HG03139 (cell line): ENCODE results near the gene P2RY13.

ENCODE experiments used
- ATAC-seq: cut with Tn5 transposase; IDR thresholded peaks from one replicate; pipeline ENCODE4 v1.9.1; 2021; ENCODE audit not compliant: unreplicated experiment

P2RY13 gene

DNA sequence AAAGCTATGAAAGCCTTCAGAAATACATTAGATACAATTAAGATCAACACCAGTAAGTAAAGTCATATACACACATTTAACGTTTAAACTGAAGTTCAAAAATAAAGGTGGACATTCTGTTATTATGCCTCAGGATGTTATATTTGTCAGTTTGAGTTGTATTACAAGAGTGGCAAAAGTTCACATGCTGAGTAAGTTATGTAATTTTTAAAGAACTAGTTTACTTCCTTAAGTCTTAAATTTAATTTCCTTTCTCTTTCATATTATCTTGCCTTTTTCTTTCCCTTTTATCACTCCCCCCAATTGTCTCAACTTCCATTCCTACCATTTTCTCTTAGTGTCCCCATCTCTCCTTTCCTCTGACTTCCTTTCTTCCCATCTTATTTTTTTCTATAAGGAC lies 7.8 kb downstream of the P2RY13 start:
- no peak for ATAC-seq

DNA sequence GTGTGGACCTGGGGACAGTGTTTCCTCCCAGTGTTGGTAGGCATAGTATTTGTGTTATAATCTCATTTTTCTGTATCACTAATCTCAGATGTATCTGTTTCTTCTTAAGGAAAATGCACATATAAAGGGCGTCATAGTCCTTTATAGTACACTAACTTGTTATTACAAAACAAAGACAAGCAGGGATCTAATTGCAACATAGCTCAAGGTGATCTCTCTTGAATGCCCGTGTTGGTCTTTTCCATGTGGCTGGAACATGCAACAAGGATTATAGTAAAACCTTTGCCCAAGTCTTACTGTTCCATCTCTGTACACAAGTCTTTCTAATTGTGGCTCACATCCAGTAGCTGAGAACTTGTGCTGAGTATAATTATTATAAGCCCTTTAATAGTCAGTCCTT lies 9.2 kb downstream of the P2RY13 start:
- ATAC-seq = no peak

DNA sequence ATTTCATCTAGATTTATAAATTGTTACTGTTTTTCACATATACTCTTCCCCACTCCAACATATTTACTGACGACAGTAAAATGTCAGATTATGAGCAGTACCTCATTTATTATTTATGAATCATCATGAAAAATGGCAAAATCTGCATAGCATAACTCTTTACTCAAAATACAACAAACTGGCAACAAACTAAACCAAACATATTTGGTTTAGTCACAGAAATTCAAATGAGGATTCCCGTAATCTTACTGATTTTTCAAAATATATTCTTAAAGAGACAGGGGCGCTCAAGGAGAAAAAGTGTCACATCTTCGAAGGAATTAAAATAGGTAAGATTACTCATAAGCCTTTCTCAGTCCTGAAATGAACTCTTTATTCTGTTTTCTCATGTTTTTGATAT lies 9.7 kb downstream of the P2RY13 start:
- no peak for ATAC-seq

DNA sequence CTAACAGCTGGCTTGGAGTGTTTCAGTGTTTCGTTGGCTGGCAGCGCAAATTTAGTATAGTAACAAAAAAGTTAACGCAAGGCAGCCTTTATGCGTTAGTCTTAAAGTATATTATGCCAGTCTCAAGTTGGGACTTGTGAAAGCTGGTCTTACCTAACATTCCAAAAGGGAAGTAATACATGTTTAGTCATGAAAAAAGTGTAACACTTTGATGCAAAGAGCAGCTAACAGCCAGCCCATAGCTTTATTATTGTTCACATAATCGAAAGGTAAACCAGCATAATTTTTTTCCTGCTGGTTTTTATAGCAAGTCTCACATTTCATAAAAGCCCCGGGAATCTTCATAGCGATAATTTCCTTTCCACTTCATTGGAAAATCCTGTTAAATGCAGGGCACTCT lies 10.4 kb downstream of the P2RY13 start:
- ATAC-seq = no peak

DNA sequence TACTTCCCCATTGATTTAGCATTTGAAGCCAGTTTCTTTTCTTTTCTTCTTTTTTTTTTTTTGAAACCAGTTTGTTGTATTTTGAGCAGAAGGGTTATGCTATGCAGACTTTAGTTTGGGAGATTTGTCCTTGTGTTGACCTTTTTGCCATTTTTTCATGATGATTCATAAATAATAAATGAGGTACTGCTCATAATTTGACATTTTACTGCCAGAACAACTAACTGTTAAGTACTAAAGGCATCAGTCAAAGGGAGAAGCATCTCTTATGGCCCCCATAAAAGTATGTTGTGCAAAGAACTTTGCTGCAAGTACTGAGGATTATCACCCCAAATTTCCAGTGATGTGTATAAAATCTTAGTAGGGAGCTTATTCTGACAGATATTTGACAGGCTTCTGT lies 11.0 kb downstream of the P2RY13 start:
- ATAC-seq = no peak

DNA sequence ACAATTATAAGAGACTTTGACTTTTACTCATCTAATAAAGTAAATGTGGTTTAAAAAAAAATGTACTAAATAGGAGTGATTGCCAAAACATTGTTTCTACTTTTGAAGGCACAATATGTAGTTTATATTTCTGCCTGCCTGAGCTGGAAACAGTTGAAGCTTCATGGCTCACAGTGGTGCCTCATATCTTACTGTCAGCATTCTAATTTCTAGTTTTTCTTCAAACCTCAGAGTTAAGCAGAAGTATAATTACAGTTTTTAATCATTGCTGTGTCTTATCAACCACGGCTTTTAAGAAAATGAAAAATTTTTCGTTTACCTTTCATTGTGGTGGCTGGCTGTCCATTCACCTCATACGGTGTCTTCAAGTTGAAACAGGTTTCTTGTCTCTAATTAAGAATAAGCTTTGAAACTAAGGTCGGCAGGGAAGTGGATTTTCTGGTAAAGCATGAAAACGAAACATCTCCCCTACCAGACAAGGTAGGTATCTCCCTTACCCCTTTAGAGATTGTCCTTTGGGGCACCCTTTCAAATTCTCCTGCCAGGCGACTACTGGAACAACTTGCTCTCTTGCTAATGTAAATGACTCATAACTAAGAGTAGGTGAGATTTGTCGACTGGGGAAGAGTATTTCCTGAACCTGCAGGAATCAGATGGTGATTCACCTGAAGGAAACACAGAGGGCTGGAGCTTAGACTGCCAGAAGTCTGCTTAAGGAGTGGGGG lies 12.9 kb downstream of the P2RY13 start, which contains the start of gene GPR87:
GPR87 (minus strand) TSS at position 554 of the 725 bp plus-strand sequence. CDS start 16,720 bp downstream, outside the sequence.
- ATAC-seq = no peak

DNA sequence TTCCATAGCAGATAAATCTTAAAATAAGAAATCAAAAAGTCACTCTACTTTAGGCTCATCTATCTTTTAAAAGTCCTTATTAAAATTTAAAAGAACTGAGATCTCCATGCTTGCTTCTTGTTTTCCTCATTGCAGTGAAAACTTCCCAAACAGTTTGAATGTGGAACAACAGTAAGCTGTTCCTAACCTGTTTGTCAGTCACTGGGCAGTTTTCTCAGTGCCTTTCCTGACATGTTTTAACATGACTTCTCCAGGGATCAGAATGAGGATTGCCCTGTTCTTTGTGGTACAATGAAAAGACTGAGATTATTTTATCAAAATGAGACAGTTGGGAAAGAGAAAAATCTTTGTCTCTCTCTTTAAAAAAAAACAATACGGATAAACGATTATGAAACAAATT lies 13.5 kb downstream of the P2RY13 start:
- ATAC-seq = no peak

DNA sequence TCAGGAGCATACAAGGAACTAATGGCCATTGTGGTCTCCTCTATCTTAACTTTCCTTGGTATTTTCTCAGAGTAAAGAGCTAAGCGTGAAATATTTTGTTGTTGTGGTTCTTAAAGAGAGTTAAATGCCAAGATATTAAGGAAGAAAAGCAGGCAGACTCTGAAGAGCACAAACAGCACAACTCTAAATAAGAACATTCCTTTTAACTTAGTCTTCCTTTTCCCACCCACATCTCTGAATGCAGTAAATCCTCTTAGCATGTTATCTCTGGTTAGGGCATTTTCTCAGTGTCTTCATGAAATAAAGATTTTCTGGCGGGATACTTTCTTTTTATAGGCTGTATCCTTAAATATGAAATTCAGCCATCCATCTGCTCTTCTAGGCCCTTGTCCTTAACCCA lies 14.2 kb downstream of the P2RY13 start:
- ATAC-seq = no peak

DNA sequence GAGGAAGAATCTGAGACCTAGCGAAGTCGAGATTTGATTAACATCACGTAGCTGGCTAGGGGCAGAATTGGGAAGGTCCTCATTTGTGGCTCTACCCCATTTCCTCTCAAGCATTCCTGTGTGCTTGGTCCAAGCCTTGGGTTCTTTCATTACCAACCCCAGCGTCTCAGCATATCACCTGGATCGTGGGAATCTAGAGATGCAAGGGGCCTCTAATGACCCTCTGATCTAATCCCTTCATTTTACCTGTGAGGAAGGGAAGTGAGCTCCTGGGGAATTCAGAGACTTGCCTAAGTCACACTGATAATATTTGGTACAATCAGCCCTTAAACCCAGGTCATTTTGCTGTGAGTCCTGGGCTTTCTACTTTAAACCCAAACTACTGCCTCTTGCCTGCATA lies 14.8 kb downstream of the P2RY13 start:
- no peak for ATAC-seq

DNA sequence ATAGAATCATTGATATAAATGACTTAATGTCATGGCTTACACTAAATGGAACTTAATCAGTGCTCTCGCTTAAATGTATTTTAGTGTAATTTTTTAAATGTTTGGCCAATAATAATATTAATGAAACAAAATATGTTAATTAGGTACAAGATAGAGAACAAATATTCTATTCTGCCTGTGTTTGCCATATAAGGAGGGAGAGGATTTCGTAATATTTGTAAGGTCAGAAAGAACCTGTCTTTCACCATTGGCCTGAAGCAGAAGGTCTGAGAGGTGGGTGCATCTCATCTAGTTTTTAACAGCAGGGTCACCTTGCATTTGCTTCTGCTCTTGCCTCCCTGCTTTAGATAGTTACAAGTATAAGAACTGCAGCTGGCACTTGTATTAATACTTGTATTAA lies 15.2 kb downstream of the P2RY13 start:
- ATAC-seq = no peak

DNA sequence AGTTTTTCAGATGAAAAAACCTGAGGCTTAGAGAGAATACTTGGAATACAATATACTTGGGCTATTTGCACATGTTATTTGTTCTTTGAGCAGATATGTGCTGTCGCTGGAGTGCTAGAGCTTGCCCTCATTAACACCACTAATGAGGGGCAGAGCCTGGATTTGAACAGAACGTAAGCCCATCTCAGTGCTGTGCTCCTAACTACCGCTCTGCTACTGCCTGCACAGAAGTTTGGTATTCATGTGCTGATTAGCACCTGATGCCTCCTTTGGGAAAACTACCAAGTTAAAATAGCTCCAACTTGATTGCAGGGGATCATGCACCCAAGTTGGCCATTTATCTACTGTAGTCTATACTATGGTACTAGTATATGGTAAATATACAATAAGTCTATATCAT lies 16.4 kb downstream of the P2RY13 start:
- no peak for ATAC-seq

DNA sequence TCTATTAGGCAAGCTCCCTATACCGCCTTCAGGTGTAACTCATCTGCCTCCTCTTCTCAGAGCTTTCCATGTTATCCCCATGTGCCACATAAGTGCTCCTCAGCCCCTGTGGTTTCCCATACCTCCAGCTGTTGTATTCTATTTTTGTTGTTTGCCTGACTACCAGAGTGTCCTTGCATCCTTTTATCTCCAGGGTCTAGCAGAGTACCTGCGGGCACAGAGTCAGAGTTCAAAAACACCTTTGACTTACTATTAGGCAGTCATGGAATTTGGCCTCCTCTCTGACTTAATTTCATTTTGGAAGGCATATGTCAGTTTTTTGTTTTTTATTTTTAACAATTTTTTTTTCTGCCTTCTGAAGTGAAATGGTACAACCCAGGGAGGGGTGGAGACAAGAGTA lies 19.8 kb downstream of the P2RY13 start:
- no peak for ATAC-seq

DNA sequence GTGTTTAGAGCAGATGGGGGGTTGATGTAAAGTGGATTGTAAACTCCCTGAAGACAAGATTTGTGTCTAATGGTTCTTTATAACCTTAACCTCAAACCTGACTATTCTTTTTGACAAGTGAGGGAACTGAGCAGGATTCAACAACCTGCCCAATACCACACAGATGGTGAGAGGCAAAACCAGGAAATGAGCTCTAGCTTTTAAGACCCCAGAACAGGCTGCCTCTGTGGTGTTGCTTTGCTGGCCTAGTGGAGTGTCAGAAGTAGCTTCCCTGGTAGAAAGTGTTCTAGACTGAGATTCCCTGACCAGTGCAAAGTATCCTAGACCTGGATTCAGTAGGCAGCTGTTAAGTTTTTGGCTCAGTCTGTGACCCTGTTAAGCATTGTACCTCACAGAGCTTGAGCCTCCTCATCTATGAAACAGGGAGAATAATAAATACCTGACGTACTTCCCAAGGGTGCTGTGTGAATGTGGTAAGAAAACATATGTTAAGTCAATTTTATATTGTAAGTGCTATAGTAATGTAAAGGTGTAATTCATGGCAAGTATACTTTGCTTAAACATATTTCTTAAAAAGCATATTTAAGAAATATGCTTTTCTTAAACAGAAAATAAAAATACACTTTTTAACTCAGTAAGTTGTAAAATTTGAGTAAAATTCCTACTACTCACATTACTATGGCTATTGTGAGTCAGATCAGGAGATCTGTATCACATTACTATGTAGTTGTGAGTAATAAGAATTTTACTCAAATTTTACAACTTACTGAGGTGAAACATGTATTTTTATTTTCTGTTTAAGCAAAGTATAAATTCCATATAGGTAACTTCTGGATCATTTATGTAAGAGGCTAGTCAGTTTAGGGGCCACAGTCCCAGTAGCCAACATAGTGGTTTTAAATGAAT lies 21.5 kb downstream of the P2RY13 start:
- no peak for ATAC-seq

DNA sequence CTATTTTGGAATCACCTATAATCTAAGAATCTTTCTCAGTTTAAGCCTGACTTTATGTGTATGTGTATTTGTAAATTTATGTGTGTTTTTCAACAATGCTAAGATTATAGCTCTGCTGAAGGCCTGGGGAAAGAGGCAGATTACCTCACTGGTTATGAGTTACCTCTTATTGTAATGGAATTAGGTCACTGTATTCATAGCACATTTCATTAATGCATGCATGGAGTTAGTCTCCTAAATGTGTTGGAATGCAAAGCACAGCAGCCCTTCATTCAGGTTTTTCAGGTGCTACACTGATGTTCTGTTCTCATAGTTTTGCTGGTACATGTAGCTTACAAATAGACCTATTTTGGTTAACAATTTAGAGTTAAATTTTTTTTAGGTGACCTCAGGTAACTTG lies 22.2 kb downstream of the P2RY13 start:
- ATAC-seq = no peak

DNA sequence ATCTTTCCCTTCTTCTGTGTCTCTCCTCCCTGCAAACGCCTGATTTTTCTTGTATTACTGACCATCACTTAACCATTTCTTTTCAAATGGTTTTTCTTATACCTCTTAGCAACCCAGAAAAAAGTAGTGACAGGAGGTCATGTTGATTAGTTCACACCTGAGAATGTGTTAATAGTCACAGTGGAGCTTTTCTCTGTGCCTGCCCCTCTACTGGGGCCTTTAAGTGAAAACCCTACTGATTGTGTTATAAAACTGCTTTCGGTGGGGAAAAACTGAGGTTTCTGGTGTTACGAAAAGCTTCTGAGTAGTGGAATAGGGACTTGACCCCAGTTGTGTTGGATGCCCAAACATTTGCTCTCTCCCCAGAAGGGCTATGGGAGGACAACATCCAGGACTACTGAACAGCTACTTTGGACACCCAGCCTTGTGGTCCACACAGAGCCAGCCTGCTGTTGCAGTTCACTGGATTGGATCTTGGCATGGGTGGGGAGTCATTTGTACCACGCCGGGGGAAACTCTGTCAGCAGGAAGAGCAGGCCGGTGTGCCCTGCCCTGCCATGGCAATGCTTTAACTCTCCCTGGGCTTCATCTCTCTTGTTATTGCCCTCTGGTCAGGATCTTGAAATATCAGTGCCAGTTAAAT lies 23.1 kb downstream of the P2RY13 start:
- no peak for ATAC-seq

DNA sequence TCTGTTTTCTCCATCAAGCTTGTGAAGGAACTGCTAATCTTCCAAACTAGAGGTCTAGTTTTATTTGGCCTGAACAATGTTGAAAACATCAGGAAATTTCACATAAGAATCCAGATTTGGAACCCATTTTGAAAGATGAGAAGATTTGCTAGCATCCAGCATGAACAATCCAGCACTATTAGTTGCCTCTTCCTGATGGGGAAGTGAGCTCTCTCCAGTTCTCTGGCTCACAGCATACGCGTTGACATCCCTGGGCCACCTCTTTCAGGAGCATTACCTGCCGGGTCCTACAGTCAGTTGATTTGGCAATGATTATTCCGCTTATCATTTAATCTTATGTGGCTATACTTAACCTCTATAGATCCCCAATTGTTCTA lies 23.6 kb downstream of the P2RY13 start:
- ATAC-seq = no peak

DNA sequence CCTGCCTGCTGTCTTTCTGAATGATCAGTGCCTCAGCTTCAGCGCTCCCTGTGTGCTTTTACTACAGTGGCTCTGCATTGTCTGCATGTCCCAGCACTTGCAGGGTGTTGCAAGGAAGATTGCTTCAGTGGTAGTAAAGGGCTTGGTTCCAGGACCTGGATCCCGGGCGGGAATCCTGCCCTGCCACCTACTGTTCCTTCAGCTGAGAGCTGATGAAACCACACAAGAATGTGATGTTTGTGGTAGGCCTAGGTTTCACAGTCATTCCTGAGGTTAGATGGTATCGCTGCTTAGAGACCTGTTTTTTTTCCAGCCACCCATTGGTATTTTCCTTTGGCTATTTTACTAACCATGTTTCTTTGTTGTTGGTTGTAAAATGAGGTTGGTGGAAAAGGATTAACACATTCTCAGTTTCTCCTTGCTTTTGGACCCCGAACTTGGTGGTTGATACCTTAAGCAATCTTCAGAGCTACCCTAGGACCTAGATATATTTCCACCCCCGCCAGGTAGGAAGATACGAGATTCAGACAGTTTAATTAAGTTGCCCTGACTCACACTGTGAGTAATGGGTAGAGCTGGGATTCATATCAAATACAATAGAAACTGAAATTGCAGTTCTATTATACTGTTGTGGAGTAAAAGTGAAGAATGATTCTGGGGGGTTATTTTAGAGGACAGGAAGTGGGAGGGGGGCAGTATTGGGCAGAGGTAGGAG lies 24.1 kb downstream of the P2RY13 start:
- no peak for ATAC-seq

DNA sequence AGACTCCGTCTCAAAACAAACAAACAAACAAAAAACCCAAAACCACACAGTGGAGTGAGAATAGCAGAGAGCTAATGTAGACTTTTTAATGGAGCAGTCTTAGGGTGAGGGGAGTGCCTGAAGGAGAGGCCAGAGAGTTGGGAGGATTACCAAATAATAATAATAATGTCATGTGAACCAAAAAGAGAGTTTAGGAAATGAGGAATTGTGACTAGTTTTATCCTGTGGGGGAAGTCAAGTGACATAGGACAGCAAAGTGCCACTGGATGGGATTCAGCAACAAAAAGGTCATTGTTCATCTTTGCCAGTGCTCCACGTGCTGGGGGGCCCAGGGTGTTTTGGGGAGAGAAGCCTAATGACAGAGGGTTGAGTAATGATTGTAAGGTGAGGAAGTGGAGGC lies 25.6 kb downstream of the P2RY13 start:
- ATAC-seq = no peak

DNA sequence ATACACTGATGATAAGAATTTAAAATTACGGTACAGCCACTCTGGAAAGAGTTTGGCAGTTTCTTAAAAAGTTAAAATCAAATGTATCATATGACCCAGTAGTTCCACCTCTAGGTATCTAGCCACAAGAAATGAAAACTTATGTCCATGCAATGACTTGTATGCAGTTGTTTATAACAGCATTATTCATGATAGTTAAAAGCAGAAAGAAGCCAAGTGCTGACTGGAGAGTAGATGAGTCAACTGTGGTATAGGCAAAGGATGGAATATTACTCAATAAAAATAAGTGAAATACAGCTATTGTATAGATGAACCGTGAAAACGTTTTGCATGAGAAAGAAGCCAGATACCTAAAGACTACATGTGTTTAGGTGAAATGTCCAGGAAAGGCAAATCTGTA lies 27.6 kb downstream of the P2RY13 start:
- no peak for ATAC-seq

DNA sequence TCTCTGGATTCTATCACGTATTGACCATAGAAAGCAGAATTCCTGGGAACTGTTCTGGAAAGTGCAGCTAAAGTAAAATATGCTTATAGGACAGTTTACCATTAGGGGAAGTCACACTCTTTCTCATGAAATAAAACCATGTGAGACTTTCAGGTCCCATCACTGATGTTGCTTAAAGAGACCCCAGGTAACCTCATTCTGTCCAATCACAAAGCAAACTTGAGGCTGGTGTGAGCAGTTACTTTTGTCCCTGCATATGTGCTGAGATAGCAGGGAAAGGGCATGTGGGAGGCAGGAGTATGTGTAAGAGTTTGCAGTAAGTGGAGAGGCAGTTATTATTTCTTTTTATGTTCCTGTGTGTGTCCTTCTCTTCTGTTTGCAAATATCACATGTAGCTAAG lies 28.8 kb downstream of the P2RY13 start:
- ATAC-seq = no peak

DNA sequence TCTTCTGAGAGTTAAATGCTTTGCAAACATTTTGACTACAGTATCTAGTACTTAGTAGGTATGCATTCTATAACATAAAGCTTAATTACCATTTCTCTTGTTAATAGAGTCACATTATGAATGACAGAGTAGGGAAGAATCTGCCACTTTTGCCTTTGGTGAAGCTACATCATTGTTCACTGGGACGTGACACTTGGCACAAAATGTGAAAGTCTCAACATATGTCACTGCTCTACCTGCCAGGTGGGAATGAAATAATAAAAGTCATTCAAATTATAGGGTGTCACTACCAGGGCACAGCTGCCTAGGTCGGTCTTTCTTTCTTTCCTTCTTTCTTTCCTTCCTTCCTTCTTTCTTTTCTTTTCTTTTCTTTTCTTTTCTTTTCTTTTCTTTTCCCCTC lies 30.3 kb downstream of the P2RY13 start:
- no peak for ATAC-seq
